ENCODE data around the gene SLC25A42. TPM values are rescaled to one million over a fixed set of nuclear protein-coding genes. Genes with fewer than 3 reads are reported as not detected.

Gene SLC25A42
- total and polyA plus RNA-seq, 2 of the 13 experiments (the other 11 are each of a cell fraction or from before 2014, with no cell fraction given), result 12.8 to 18.3 TPM

- TF ChIP-seq ARID5B (CRISPR knock-in tag; IDR thresholded peaks at IDR 0.05), result peak; percentile 9; the same call in 1 of the 2 replicates
- TF ChIP-seq HNF4A (CRISPR knock-in tag; IDR thresholded peaks at IDR 0.05), result peak; percentile 77
- no peak for TF ChIP-seq BHLHE40 (IDR thresholded peaks at IDR 0.05; ENCODE audit: low read length)
- peak; percentile 27; the same call in 1 of the 2 replicates for TF ChIP-seq HOXA3 (CRISPR knock-in tag; IDR thresholded peaks at IDR 0.05)
- no peak for TF ChIP-seq PHF20 (CRISPR knock-in tag; IDR thresholded peaks at IDR 0.05)
Observed at GRCh38 chr19:19094513-19094912, 30.7 kb downstream of the SLC25A42 start (continued).

GRCh38 chr19:19095691-19096090, 31.9 kb downstream of the SLC25A42 start:
- no TSS peak for BruUV-seq (replicated peaks)
- in situ Hi-C loops (cut with HindIII; ENCODE audit: extremely low pct_ligation_motif_present, low pct_unique_long_range_greater_than_20kb), result no loop called here
- H3K4me2 ChIP-seq (ENCODE audit: low read depth, low read length), result peak overlapping the region; percentile 51
- TF ChIP-seq RARG (CRISPR knock-in tag; IDR thresholded peaks at IDR 0.05; ENCODE audit: low read depth) (no peak), TEAD3 (CRISPR knock-in tag; optimal IDR thresholded peaks at IDR 0.05; ENCODE audit: borderline replicate concordance) (peak; percentile 79), ZMYM2 (CRISPR knock-in tag; IDR thresholded peaks at IDR 0.05) (no peak), ZNF720 (CRISPR knock-in tag; IDR thresholded peaks at IDR 0.05) (no peak), MXD4 (CRISPR knock-in tag; IDR thresholded peaks at IDR 0.05) (no peak), ZNF7 (CRISPR knock-in tag; IDR thresholded peaks at IDR 0.05) (no peak), ZNF282 (IDR thresholded peaks at IDR 0.05; ENCODE audit: partially characterized antibody) (no peak), RARA (CRISPR knock-in tag; IDR thresholded peaks at IDR 0.05) (0 out of 2 replicates have a peak, but pooled peaks have one; percentile 15), MATR3 (CRISPR knock-in tag; IDR thresholded peaks at IDR 0.05) (no peak), SALL1 (CRISPR knock-in tag; IDR thresholded peaks at IDR 0.05) (0 out of 2 replicates have a peak, but pooled peaks have one; percentile 13), ZMYM3 (CRISPR knock-in tag; IDR thresholded peaks at IDR 0.05) (peak; percentile 97), DBP (CRISPR knock-in tag; IDR thresholded peaks at IDR 0.05; ENCODE audit: not compliant biosample characterization) (no peak), FOXK2 (IDR thresholded peaks at IDR 0.05) (no peak), PREB (CRISPR knock-in tag; IDR thresholded peaks at IDR 0.05) (no peak)

More at GRCh38 chr19:19095691-19096090, 31.9 kb downstream of the SLC25A42 start:
- Histone ChIP-seq H3K27me3 (ENCODE audit: control insufficient read depth in 1 of 2, insufficient read depth in 2 of 2, low read length in 2 of 2) (no peaks in the 10 kb centered on the region), H3K36me3 (replicated peaks in 1 of 2; ENCODE audit: control insufficient read depth in 1 of 2, insufficient read depth in 2 of 2, low read length in 2 of 2) (no peaks in the 10 kb centered on the region), H3K9ac (ENCODE audit: insufficient read depth, low read depth, low read length) (peak overlapping the region; percentile 35; the same call in 1 of the 2 replicates), H2AFZ (ENCODE audit: low read length) (no peak overlapping the region), H3K79me2 (ENCODE audit: insufficient read depth, low read length) (no peaks in the 10 kb centered on the region), H3K4me1 (ENCODE audit: insufficient read depth, low read length) (peaks cover 73% of the 10 kb centered on the region), H3K4me3 (replicated peaks in 1 of 3; ENCODE audit: insufficient read depth in 1 of 3, low read depth in 2 of 3, low read length in 3 of 3) (peak overlapping the region in 1 of 3 experiments; percentile 34; a peak in 1 of 6 replicates), H3K27ac (ENCODE audit: extremely low read length, insufficient read depth, low read length) (peak overlapping the region; percentile 99), H4K20me1 (ENCODE audit: insufficient read depth, low read length) (no peaks in the 10 kb centered on the region), H3K9me3 (ENCODE audit: low read length) (no peaks in the 10 kb centered on the region)
- ATAC-seq (no peak), FAIRE-seq (peak; percentile 51), DNase-seq (ENCODE audit: low spot score) (peak; percentile 20)
- ChIA-PET POLR2A (interaction anchor here (1.0 kb wide), 1 partner anchor 33 kb away, joined by 4 read pairs; the partner anchor contains the start of gene SLC25A42), CTCF (ENCODE audit: low intra/inter-chr PET ratio, low total read pairs) (no interaction called here)
- intact Hi-C loops (cut with micrococcal nuclease; ENCODE audit: unreplicated experiment), result loop anchor here (5.0 kb wide), 1 partner anchor 42 kb away; the partner anchor contains the start of gene TMEM161A
- WGBS (ENCODE audit: low lambda C conversion rate), result 28% methylated on average over 11 of the region's 11 CpGs

Data from HepG2 (cell line).